SU-DHL-6 (cell line): ENCODE measurements around the gene FLRT2.

ENCODE experiments used
- H2AFZ ChIP-seq: fragments of 200-600 bp; sonication (generic); 2 replicates; pipeline ENCODE4 v1.6.1; 2014; ENCODE audit warnings: low read depth, mild to moderate bottlenecking, moderate library complexity, mixed read lengths, antibody characterized with exemption, low read length; ENCODE audit not compliant: severe bottlenecking
- H3F3A ChIP-seq: fragments of 200-600 bp; shearing (Covaris generic); 2 replicates; pipeline ENCODE4 v1.6.0; 2016; ENCODE audit warnings: antibody characterized with exemption, mild to moderate bottlenecking; ENCODE audit not compliant: insufficient read depth
- H3K27ac ChIP-seq: fragments of 200-600 bp; sonication (generic); 2 replicates; pipeline ENCODE4 v1.5.1; 2016; ENCODE audit warnings: low read depth, mild to moderate bottlenecking, low read length, moderate library complexity, mixed read lengths
- H3K27me3 ChIP-seq: fragments of 200-600 bp; sonication (generic), shearing (Covaris generic); 2 replicates; pipeline ENCODE4 v1.6.0; 2014; ENCODE audit warnings: mild to moderate bottlenecking, low read length
- H3K36me3 ChIP-seq: fragments of 200-600 bp; sonication (generic); 2 replicates; pipeline ENCODE4 v1.6.1; 2014; ENCODE audit warnings: mild to moderate bottlenecking, low read length, mixed read lengths
- H3K4me2 ChIP-seq: fragments of 300-600, 200-600 bp; shearing (Covaris generic), sonication (generic); 2 replicates; pipeline ENCODE4 v1.6.0; 2014; ENCODE audit warnings: low read length, low read depth, mild to moderate bottlenecking; ENCODE audit not compliant: poor library complexity, severe bottlenecking
- H3K4me3 ChIP-seq: fragments of 200-600 bp; sonication (generic); 2 replicates; pipeline ENCODE4 v1.5.1; 2014; ENCODE audit warnings: antibody characterized with exemption, low read length, mild to moderate bottlenecking, mixed read lengths; ENCODE audit not compliant: insufficient read depth, poor library complexity, severe bottlenecking
- H3K79me2 ChIP-seq: fragments of 200-600 bp; sonication (generic); 2 replicates; pipeline ENCODE4 v1.6.1; 2014; ENCODE audit warnings: mild to moderate bottlenecking, low read length, moderate library complexity; ENCODE audit not compliant: insufficient read depth
- H3K9ac ChIP-seq: fragments of 200-600 bp; sonication (generic); 2 replicates; pipeline ENCODE4 v1.7.0; 2014; ENCODE audit warnings: mild to moderate bottlenecking, low read length
- H3K9me2 ChIP-seq: fragments of 200-600 bp; sonication (generic); replicated peaks from 2 replicates; pipeline ENCODE4 v1.6.1; 2014; ENCODE audit warnings: low read length; ENCODE audit not compliant: insufficient read depth
- H3K9me3 ChIP-seq: fragments of 200-600 bp; sonication (generic); 2 replicates; pipeline ENCODE4 v1.6.1; 2014; ENCODE audit warnings: low read length, mixed read lengths; ENCODE audit not compliant: insufficient read depth
- H4K20me1 ChIP-seq: fragments of 200-600 bp; sonication (generic); 2 replicates; pipeline ENCODE4 v1.6.1; 2014; ENCODE audit warnings: low read depth, mild to moderate bottlenecking, antibody characterized with exemption, low read length, moderate library complexity, mixed read lengths
- CTCF ChIP-seq: fragments of 200-600 bp; sonication (generic); IDR thresholded peaks from one replicate; pipeline ENCODE4 v1.5.1; 2017; ENCODE audit warnings: antibody characterized with exemption, mild to moderate bottlenecking, low read length, moderate library complexity; ENCODE audit not compliant: insufficient read depth, poor library complexity, severe bottlenecking
- EZH2phosphoT487 ChIP-seq: fragments of 200-600 bp; sonication (generic), shearing (Covaris generic); conservative IDR thresholded peaks from 2 replicates; pipeline ENCODE4 v1.6.1; 2018; ENCODE audit warnings: mild to moderate bottlenecking, antibody characterized with exemption, low read length, moderate library complexity, mixed read lengths

FLRT2 gene

GRCh38 chr14:85604714-85605113, 74.8 kb downstream of the FLRT2 start:
- Histone ChIP-seq H3K4me2 (no peak overlapping the region), H3K79me2 (no peaks in the 10 kb centered on the region), H3K36me3 (no peaks in the 10 kb centered on the region), H2AFZ (no peak overlapping the region), H3K9me2 (no peaks in the 10 kb centered on the region), H3K27ac (no peak overlapping the region), H3F3A (no peaks in the 10 kb centered on the region), H3K9ac (no peak overlapping the region), H4K20me1 (no peaks in the 10 kb centered on the region), H3K4me3 (no peak overlapping the region), H3K9me3 (no peaks in the 10 kb centered on the region), H3K27me3 (0 out of 2 replicates have a peak, but pooled peaks cover 2% of the 10 kb centered on the region)
- TF ChIP-seq EZH2phosphoT487 (no peak), CTCF (no peak)

GRCh38 chr14:85607651-85608081, 77.7 kb downstream of the FLRT2 start:
- Histone ChIP-seq H3K4me3 (no peak overlapping the region), H3K9me3 (no peaks in the 10 kb centered on the region), H3K27me3 (0 out of 2 replicates have a peak, but pooled peaks cover 2% of the 10 kb centered on the region), H3K9ac (no peak overlapping the region), H3K9me2 (no peaks in the 10 kb centered on the region), H3K27ac (no peak overlapping the region), H4K20me1 (no peaks in the 10 kb centered on the region), H3K4me2 (no peak overlapping the region), H3K36me3 (no peaks in the 10 kb centered on the region), H2AFZ (no peak overlapping the region), H3K79me2 (no peaks in the 10 kb centered on the region), H3F3A (no peaks in the 10 kb centered on the region)
- no peak for TF ChIP-seq EZH2phosphoT487
- TF ChIP-seq CTCF = no peak

GRCh38 chr14:85613496-85613895, 83.6 kb downstream of the FLRT2 start:
- H3K9ac ChIP-seq = no peak overlapping the region
- no peaks in the 10 kb centered on the region for H3K36me3 ChIP-seq
- no peak overlapping the region for H2AFZ ChIP-seq
- H3K9me3 ChIP-seq = no peaks in the 10 kb centered on the region
- no peak for TF ChIP-seq EZH2phosphoT487
- no peak for TF ChIP-seq CTCF
- H4K20me1 ChIP-seq = no peaks in the 10 kb centered on the region
- H3K9me2 ChIP-seq = no peaks in the 10 kb centered on the region
- H3K27me3 ChIP-seq = no peaks in the 10 kb centered on the region
- H3K79me2 ChIP-seq = no peaks in the 10 kb centered on the region
- no peaks in the 10 kb centered on the region for H3F3A ChIP-seq
- H3K4me3 ChIP-seq = no peak overlapping the region
- H3K4me2 ChIP-seq = no peak overlapping the region
- H3K27ac ChIP-seq = no peak overlapping the region
